ENCODE data around the gene DUSP7.

DNA sequence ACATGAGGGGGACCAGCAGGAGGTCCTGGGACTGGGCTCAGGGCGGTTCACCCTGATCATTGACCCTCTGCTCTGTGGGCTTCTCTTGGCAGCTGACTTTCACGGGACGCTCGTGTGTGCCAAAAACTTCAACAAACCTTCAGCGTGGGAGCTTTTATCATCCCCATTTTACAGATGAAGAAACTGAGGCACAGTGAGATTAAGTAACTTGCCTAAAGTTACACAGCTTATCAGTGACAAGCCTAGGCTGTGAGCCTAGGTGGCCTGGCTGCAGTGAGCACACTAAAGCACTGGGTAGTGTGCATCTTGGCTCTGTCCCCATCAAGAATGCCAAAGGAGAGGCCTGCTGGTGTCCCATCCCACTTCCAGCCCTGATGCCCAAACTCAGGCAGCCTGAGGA is 23.6 kb upstream of the DUSP7 start:
- TF ChIP-seq POLR2AphosphoS5 (IDR thresholded peaks at IDR 0.05; ENCODE audit: low read depth, low read length) (no peak), TAF1 (IDR thresholded peaks at IDR 0.05; ENCODE audit: borderline replicate concordance, low read depth, low read length) (no peak)
